H9 (cell line): ENCODE data around the gene TATDN2. TPM values are rescaled to one million over a fixed set of nuclear protein-coding genes. Genes with fewer than 3 reads are reported as not detected.

Experiments used
- DNase-seq: peaks from one replicate; pipeline ENCODE4 v3.0.0-alpha.2; 2017
- H2AFZ ChIP-seq: one replicate; pipeline ENCODE4 v1.6.1; 2013; ENCODE audit warnings: mild to moderate bottlenecking, low read length, control low read depth, moderate library complexity
- H2AK5ac ChIP-seq: 2 replicates; pipeline ENCODE4 v1.6.1; 2013; ENCODE audit warnings: low read length, control low read depth, mixed read lengths; ENCODE audit not compliant: insufficient read length
- H2BK120ac ChIP-seq: one replicate; pipeline ENCODE4 v1.6.1; 2013; ENCODE audit warnings: low read depth, mild to moderate bottlenecking, low read length, control low read depth, inconsistent platforms; ENCODE audit not compliant: poor library complexity, severe bottlenecking
- H2BK12ac ChIP-seq: 2 replicates; pipeline ENCODE4 v1.6.1; 2013; ENCODE audit warnings: low read length, control low read depth, mixed read lengths, low read depth; ENCODE audit not compliant: insufficient read length
- H2BK15ac ChIP-seq: 2 replicates; pipeline ENCODE4 v1.6.1; 2013; ENCODE audit warnings: low read depth, low read length, control low read depth
- H2BK20ac ChIP-seq: one replicate; pipeline ENCODE4 v1.6.1; 2013; ENCODE audit warnings: low read depth, mild to moderate bottlenecking, low read length, control low read depth, inconsistent platforms; ENCODE audit not compliant: poor library complexity, severe bottlenecking
- H2BK5ac ChIP-seq: 2 replicates; pipeline ENCODE4 v1.6.1; 2013; ENCODE audit warnings: low read length, control low read depth, mixed read lengths; ENCODE audit not compliant: insufficient read length
- H3K14ac ChIP-seq: 2 replicates; pipeline ENCODE4 v1.6.1; 2013; ENCODE audit warnings: low read length, control low read depth; ENCODE audit not compliant: insufficient read depth
- H3K18ac ChIP-seq: 2 replicates; pipeline ENCODE4 v1.6.1; 2013; ENCODE audit warnings: low read depth, mild to moderate bottlenecking, mixed read lengths, low read length, control low read depth; ENCODE audit not compliant: insufficient read length
- H3K23ac ChIP-seq: 2 replicates; pipeline ENCODE4 v1.6.1; 2013; ENCODE audit warnings: low read length, control low read depth, mixed read lengths, low read depth; ENCODE audit not compliant: insufficient read length
- H3K23me2 ChIP-seq: 2 replicates; pipeline ENCODE4 v1.6.1; 2013; ENCODE audit warnings: low read depth, mild to moderate bottlenecking, mixed read lengths, low read length, control low read depth; ENCODE audit not compliant: insufficient read length, poor library complexity, severe bottlenecking
- H3K27ac ChIP-seq: 2 replicates; pipeline ENCODE4 v1.5.1; 2013; ENCODE audit warnings: low read length, control low read depth, mixed read lengths, low read depth; ENCODE audit not compliant: insufficient read length
- H3K27me3 ChIP-seq: 2 replicates; pipeline ENCODE4 v1.6.1; 2013; ENCODE audit warnings: low read length, control low read depth, inconsistent platforms; ENCODE audit not compliant: insufficient read depth
- H3K4ac ChIP-seq: 2 replicates; pipeline ENCODE4 v1.6.1; 2013; ENCODE audit warnings: low read depth, mild to moderate bottlenecking, control low read depth, inconsistent platforms, low read length, moderate library complexity
- H3K4me1 ChIP-seq: 2 replicates; pipeline ENCODE4 v1.6.1; 2013; ENCODE audit warnings: low read length, control low read depth, inconsistent platforms; ENCODE audit not compliant: insufficient read depth
- H3K4me2 ChIP-seq: 2 replicates; pipeline ENCODE4 v1.6.1; 2013; ENCODE audit warnings: low read length, control low read depth, mixed read lengths; ENCODE audit not compliant: insufficient read length, insufficient read depth
- H3K56ac ChIP-seq: 2 replicates; pipeline ENCODE4 v1.6.1; 2013; ENCODE audit warnings: low read depth, mild to moderate bottlenecking, mixed read lengths, low read length, control low read depth; ENCODE audit not compliant: insufficient read length
- H3K79me1 ChIP-seq: 2 replicates; pipeline ENCODE4 v1.6.1; 2013; ENCODE audit warnings: low read depth, mild to moderate bottlenecking, moderate library complexity, low read length, control low read depth, inconsistent platforms; ENCODE audit not compliant: insufficient read depth, poor library complexity, severe bottlenecking
- H3K79me2 ChIP-seq: 2 replicates; pipeline ENCODE4 v1.6.1; 2013; ENCODE audit warnings: low read length, control low read depth, inconsistent platforms; ENCODE audit not compliant: insufficient read depth
- H3K9ac ChIP-seq: 2 replicates; pipeline ENCODE4 v1.6.1; 2013; ENCODE audit warnings: low read length, control low read depth, mixed read lengths; ENCODE audit not compliant: insufficient read length; ENCODE audit errors: extremely low read depth
- H3K9me3 ChIP-seq: one replicate; pipeline ENCODE4 v1.6.1; 2013; ENCODE audit warnings: low read depth, low read length, inconsistent platforms; ENCODE audit not compliant: control insufficient read depth
- H3T11ph ChIP-seq: one replicate; pipeline ENCODE4 v1.6.1; 2013; ENCODE audit warnings: mild to moderate bottlenecking, low read length, control low read depth, inconsistent platforms
- H4K20me1 ChIP-seq: one replicate; pipeline ENCODE4 v1.6.1; 2013; ENCODE audit not compliant: control insufficient read depth, insufficient read length, insufficient read depth
- H4K5ac ChIP-seq: 2 replicates; pipeline ENCODE4 v1.6.1; 2013; ENCODE audit warnings: low read depth, mild to moderate bottlenecking, mixed read lengths, low read length, control low read depth; ENCODE audit not compliant: insufficient read length
- H4K8ac ChIP-seq: replicated peaks from 2 replicates; pipeline ENCODE4 v1.6.1; 2013; ENCODE audit warnings: low read length, control low read depth, mixed read lengths, low read depth; ENCODE audit not compliant: insufficient read length
- H4K91ac ChIP-seq: 2 replicates; pipeline ENCODE4 v1.6.1; 2013; ENCODE audit warnings: low read depth, mild to moderate bottlenecking, moderate library complexity, mixed read lengths, low read length, control low read depth; ENCODE audit not compliant: insufficient read length
- H3K27ac Mint-ChIP-seq, 3 experiments: 2 replicates in 2 of 3; 3 replicates in 1 of 3; pipeline ENCODE4 v1.8.0; 2020 to 2021; ENCODE audit warnings: mixed read lengths in 3 of 3, mild to moderate bottlenecking in 1 of 3, moderate library complexity in 1 of 3
- H3K27me3 Mint-ChIP-seq: 2 replicates; pipeline ENCODE4 v1.8.0; 2021; ENCODE audit warnings: low read depth, mild to moderate bottlenecking, moderate library complexity, mixed read lengths
- H3K36me3 Mint-ChIP-seq, 3 experiments: 2 replicates in 2 of 3; 3 replicates in 1 of 3; pipeline ENCODE4 v1.8.0; 2020 to 2021; ENCODE audit warnings: low read depth in 3 of 3, mixed read lengths in 3 of 3; ENCODE audit not compliant: insufficient read depth in 1 of 3
- H3K4me1 Mint-ChIP-seq, 2 experiments: 2 replicates each; pipeline ENCODE4 v1.8.0; 2020; ENCODE audit warnings: mixed read lengths in 2 of 2
- H3K4me3 Mint-ChIP-seq, 2 experiments: 2 replicates in 1 of 2; 3 replicates in 1 of 2; pipeline ENCODE4 v1.8.0; 2020 to 2021; ENCODE audit warnings: mild to moderate bottlenecking in 2 of 2, mixed read lengths in 2 of 2, moderate library complexity in 1 of 2
- H3K9me3 Mint-ChIP-seq, 2 experiments: 2 replicates in 1 of 2; 3 replicates in 1 of 2; pipeline ENCODE4 v1.8.0; 2020; ENCODE audit warnings: mild to moderate bottlenecking in 2 of 2, mixed read lengths in 2 of 2, moderate library complexity in 1 of 2
- WGBS: extraction: QIAGEN DNeasy Blood & Tissue Kit; methylation state at CpG from one replicate; pipeline ENCODE4 v1.1.7; 2013; ENCODE audit warnings: missing lambda C conversion rate, low lambda C conversion rate, mixed read lengths; ENCODE audit not compliant: insufficient read length; ENCODE audit errors: extremely low coverage; 5-methylcytosine and 5-hydroxymethylcytosine counted together
- total RNA-seq: library from RNA; stranded (reverse); gene quantifications from 2 replicates; pipeline ENCODE4 v1.2.1, GENCODE V29; 2021
- TF ChIP-seq, protein P1 (sequence below): fragments of 200-600 bp; sonication (generic); conservative IDR thresholded peaks from 3 replicates; pipeline ENCODE4 v1.8.0; 2021; ENCODE audit warnings: antibody characterized with exemption, mild to moderate bottlenecking

The TATDN2 gene
- total RNA-seq, 1 experiment from 2014 or later = 34.4 TPM

- H3K9me3 ChIP-seq = no peaks in the 10 kb centered on the region
- no peak overlapping the region for H3K4ac ChIP-seq
- H4K20me1 ChIP-seq = no peaks in the 10 kb centered on the region
- peak; percentile 92 for DNase-seq
- H2BK12ac ChIP-seq = no peak overlapping the region
- no peak overlapping the region for H3T11ph ChIP-seq
- H3K56ac ChIP-seq = no peak overlapping the region
- no peak overlapping the region for H2BK15ac ChIP-seq
- H3K79me1 ChIP-seq = no peaks in the 10 kb centered on the region
- Mint-ChIP-seq H3K4me3 (peak overlapping the region in 1 of 2 experiments; percentile 59; a peak in 4 of 5 replicates), H3K27ac (peak overlapping the region; percentile 92 to 97 (median 95)), H3K4me1 (peaks cover 15 to 26% of the 10 kb centered on the region in 2 experiments), H3K27me3 (no peaks in the 10 kb centered on the region), H3K9me3 (no peaks in the 10 kb centered on the region; a peak in 1 of 5 replicates), H3K36me3 (peaks cover 0 to 5% (median 2%) of the 10 kb centered on the region in 3 experiments; a peak in 2 of 7 replicates)
- no peak overlapping the region for H4K91ac ChIP-seq
- no peak overlapping the region for H2BK20ac ChIP-seq
- H3K9ac ChIP-seq = no peak overlapping the region
- WGBS = no CpG with 5 or more reads among the region's 10 CpGs
- H3K27me3 ChIP-seq = no peaks in the 10 kb centered on the region
- H2AK5ac ChIP-seq = no peak overlapping the region
- H3K23ac ChIP-seq = no peak overlapping the region
- H3K18ac ChIP-seq = peak overlapping the region; percentile 43
- H4K5ac ChIP-seq = no peak overlapping the region
- H4K8ac ChIP-seq = no peak overlapping the region
- H2BK5ac ChIP-seq = no peak overlapping the region
- no peak overlapping the region for H2AFZ ChIP-seq
- TF ChIP-seq, protein P1, sequence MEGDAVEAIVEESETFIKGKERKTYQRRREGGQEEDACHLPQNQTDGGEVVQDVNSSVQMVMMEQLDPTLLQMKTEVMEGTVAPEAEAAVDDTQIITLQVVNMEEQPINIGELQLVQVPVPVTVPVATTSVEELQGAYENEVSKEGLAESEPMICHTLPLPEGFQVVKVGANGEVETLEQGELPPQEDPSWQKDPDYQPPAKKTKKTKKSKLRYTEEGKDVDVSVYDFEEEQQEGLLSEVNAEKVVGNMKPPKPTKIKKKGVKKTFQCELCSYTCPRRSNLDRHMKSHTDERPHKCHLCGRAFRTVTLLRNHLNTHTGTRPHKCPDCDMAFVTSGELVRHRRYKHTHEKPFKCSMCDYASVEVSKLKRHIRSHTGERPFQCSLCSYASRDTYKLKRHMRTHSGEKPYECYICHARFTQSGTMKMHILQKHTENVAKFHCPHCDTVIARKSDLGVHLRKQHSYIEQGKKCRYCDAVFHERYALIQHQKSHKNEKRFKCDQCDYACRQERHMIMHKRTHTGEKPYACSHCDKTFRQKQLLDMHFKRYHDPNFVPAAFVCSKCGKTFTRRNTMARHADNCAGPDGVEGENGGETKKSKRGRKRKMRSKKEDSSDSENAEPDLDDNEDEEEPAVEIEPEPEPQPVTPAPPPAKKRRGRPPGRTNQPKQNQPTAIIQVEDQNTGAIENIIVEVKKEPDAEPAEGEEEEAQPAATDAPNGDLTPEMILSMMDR = no peak
- peak overlapping the region; percentile 5 for H3K27ac ChIP-seq
- H3K79me2 ChIP-seq = no peaks in the 10 kb centered on the region
- no peaks in the 10 kb centered on the region for H3K23me2 ChIP-seq
- H3K4me1 ChIP-seq = peaks cover 4% of the 10 kb centered on the region; the same call in 1 of the 2 replicates
- no peak overlapping the region for H2BK120ac ChIP-seq
- peak overlapping the region; percentile 20 for H3K4me2 ChIP-seq
- H3K14ac ChIP-seq = no peak overlapping the region
These were observed 22.0 kb upstream of the TATDN2 start for GRCh38 chr3:10226293-10226692.
